HUDEP-2 (cell line): ENCODE results near the gene PNKD.
"Not testable (repeated sequence)": the region's sequence is repeated elsewhere in the genome, so short reads cannot be mapped to it uniquely, and the experiment has no call there.

Experiments
- DNase-seq, 76 experiments: peaks; one replicate each; lab custom pipeline; 2025; ENCODE audit not compliant: unreplicated experiment in 76 of 76; lab: John Stamatoyannopoulos, UW

Gene PNKD

DNA sequence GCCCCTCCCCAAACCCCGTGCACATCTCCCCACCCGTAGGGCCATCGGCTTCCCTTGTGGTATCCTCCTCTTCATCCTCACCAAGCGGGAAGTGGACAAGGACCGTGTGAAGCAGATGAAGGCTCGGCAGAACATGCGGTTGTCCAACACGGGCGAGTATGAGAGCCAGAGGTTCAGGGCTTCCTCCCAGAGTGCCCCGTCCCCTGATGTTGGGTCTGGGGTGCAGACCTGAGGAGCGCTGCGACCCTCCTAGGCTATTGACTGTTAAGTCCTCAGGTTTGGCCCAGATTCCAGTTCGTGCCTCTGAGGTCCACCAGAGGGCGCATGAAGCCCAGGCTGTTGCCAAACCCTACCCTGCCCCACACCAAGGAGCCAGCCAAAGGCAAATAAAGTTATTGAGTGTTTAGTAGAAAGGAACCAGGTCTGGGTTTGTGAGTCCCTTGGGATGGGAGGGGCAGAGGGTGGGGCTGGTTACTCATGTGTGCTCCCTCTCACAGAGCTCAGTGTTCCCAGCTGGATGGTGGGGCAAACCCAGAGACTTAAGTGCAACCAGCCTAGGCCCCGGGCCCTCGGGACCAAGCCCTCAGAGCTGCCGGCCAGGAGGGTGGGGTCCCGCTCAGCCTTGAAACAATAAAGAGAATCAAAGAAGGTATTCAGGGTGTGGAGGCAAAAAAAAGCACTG, 2.4 kb downstream of the PNKD start:
- peak in 74 of 76 experiments; percentile 26 to 93 (median 78) for DNase-seq

DNA sequence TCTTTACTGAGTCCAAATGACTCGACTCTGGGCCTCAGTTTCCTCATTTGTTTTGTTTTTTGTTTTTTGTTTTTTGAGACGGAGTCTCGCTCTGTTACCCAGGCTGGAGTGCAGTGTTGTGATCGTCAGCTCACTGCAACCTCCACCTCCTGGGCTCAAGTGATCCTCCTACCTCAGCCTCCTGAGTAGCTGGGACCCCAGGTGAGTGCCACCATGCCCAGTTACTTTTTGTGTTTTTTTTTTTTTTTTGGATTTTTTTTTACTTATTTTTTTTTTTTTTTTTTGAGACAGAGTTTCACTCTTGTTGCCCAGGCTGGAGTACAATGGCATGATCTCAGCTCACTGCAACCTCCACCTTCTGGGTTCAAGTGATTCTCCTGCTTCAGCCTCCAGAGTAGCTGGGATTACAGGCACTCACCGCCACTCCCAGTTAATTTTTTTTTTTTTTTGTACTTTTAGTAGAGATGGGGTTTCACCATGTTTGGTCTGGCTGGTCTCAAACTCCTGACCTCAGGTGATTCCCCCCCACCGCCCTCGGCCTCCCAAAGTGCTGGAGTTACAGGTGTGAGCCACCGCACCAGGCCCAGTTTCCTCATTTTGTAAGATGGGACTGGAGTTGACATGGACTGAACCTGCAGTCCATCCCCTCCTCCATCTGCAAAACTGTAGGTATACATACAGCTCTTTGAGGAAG, 3.0 kb downstream of the PNKD start:
- not testable (repeated sequence) for DNase-seq

DNA sequence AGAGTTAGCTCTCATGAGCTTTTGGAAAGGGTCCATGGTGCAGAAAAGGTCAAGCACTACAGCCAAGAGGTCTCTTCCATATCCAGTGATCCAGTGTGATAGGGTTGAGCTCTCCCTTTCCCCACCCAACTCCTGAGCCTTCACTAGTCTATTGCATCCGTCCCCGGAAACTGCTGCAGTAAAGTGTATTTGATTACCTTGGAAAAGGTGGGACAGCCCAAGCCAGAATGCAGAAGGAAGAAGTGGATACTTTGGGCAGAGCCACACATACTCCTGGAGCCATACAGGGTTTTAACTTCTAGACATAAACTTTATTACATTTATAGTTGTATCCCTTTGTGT, 3.6 kb downstream of the PNKD start:
- DNase-seq: no peak

DNA sequence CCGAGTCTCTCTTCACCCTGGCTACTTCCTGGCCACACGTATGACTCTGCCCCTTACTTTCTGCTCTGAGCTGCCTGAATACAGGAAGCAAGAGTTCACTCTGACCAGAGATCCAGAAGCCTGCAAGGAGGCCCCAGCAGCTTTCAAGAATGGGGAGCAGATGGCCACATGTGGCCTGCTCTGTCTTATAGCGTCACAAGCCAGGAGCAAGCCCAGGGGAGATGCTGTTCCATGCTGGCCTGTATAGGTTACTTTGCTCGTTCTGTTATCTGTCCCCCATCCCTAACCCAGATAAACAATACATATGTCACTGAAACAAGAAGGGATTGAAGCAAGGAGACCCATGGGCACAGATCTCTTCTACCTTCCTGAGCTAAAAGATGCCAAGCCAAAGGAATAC, 4.3 kb downstream of the PNKD start:
- no peak for DNase-seq

DNA sequence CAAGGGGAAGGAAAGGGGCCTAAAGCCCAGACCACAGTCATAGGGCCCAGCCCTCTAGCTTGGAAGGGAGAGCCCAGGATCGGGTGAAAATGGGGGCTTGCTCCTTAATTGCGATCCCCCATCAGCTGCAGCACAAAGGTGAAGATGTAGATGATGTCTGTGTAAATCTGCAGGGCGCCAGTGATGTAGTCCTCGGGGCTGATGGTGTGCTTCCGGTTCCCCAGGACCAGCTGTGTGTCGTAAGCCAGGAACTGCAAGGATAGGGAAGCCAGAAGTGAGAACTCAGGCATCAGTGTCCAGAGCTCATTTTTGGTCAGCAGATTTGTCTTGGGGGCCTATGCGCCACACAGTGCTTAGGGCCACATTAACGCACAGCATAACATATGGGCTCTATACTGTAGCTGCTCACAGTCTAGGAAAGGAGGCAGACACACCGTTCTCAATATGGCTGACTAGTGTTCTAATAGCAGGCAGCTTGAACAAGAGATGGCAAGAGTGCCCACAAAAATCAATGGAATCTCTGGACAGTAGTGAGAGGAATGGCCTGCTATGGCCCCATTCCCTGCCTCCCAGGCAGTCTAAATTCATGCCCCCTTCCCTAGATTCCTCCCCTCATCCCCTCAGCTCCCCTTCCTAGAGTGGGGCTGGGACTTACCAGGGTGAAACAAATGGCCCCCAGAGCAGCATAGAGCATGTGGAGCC, 5.2 kb downstream of the PNKD start:
- DNase-seq: no peak

DNA sequence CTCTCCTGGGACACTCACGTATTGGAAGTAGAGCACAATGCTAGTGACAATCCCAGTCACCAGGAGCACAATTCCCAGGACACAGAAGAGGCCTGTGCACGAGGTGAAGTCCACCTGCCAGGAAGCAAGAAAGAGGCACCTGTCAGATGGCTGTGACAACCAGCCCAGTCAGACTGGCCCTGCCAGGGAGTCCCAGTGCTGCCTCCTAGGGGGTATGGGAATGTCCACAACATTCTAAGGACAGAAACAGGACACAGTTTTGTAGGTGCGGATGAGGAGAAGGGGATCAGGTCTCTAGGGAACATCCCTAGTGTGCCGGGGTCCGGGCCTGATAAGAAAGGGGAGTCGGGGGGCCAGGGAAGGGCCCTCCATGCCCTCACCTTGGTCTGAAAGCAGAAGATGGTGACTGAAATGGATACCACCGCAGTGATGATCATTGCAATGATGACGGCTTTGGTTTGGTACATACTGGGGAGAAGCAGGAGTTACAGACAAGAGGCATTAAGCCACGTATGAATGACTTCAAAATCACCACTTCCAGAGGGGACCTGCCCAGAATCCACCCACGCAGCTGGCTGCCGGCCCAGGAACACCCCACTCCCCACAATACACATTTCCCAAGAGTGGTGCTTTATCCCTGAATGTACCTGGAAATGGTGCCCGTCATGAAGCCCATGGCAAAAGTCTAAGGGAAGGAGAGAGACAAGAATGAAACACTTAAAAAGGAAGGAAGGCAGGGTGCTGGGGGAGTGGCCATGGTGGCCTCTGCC, 6.9 kb downstream of the PNKD start:
- no peak for DNase-seq

DNA sequence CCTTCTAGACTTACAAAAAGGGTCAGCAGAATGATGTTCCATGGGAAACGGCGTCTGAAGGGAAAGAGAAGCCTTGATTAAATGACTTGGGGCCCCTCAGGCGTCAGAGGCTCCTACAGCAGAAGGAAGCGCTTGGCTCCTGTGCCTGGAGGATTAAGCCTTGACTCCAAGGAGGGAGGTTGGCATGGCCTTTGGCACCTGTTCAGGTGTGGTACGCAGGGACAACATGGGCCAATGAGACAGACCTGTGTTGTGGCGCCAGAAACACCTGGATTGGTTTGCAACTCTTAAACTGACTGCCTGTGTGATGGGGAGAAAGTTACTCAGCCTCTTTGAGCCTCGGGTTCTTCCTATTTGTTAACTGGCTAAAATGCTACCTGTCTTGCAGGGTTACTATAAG, 7.6 kb downstream of the PNKD start:
- no peak for DNase-seq

DNA sequence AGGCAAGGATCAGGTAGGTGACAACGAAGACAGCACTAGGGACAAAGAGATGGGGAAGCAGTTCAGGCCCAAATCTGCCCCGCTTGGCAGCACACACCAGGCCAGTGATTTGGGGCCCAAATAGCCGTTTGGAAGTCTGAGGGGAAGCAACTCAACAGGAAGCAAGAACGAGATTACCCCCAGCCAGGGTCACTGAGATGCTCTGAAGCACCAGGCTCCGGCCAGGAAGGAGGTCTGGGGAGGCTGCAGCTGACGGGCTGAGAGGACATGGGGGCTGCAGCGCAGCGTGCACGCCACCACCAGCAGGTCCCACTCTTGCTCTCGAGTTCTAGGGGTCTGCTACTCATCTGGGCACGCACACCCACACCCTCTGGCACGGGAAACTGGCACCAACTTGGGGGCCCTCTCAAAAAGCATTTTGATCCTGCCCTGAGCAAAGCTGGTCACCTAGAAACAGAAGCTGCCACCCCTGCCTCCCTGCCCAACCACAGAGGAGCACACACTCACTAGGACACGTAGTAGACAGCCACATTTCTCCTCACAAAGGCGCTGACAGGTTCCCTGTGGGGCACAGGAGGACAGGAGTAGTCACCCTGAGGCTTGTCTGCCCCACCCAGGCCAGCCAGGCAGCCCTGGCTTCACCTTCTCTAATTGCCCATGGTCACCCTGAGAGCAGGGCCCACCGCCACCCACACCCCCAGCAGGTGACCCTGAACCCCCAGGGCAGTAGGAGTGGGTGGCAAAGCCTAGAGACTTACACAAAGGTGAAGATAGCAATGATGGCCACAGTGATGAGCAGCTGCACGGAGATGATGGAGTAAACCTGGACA, 8.4 kb downstream of the PNKD start:
- DNase-seq: no peak

DNA sequence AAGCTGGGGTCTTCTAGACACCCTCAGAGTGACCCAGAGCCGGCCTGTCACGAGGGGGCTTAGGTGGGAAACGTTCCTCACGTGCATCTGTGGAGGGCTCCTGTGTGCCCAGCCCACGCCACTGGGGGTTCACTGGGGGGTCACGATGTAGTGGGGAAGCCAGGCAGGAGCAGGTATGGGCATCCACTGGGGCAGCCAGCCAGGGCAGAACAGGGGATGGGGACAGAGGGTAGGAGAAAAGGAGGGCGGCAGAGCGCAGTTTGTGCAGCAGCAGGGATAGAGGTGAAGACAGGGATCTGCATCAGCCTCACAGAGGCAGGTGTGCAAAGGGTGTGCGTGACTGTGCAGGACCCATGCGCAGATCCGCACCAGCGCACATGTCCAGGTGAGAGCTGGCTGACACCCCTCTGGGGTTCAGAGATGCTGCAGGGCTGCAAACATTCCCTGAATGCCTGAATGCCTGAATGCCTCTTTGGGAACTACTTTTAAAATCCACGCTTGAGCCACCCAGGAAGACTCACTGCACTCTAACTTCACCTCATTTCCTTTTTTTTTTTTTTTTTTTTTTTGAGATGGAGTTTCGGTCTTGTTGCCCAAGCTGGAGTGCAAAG, 10.0 kb downstream of the PNKD start:
- no peak for DNase-seq

DNA sequence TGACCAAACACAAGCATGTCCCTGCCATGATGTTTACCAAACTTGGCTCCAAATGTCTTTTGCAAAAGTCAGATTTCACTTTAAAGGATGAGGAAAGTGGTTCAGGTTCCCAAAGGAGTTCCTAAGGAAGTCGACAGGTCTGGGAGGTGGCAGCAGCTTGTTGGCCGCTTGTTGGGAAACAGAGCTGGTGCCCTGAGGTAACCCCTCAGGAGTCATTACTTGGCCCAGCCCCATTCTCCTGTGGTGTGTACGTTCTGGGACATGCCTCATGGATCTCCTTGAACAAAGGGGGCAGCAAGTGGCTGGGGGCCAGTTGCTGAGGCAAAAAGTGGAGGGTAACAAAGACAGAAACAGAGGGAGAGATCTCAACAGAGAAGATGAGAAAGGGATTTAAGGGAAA, 11.1 kb downstream of the PNKD start:
- no peak for DNase-seq

DNA sequence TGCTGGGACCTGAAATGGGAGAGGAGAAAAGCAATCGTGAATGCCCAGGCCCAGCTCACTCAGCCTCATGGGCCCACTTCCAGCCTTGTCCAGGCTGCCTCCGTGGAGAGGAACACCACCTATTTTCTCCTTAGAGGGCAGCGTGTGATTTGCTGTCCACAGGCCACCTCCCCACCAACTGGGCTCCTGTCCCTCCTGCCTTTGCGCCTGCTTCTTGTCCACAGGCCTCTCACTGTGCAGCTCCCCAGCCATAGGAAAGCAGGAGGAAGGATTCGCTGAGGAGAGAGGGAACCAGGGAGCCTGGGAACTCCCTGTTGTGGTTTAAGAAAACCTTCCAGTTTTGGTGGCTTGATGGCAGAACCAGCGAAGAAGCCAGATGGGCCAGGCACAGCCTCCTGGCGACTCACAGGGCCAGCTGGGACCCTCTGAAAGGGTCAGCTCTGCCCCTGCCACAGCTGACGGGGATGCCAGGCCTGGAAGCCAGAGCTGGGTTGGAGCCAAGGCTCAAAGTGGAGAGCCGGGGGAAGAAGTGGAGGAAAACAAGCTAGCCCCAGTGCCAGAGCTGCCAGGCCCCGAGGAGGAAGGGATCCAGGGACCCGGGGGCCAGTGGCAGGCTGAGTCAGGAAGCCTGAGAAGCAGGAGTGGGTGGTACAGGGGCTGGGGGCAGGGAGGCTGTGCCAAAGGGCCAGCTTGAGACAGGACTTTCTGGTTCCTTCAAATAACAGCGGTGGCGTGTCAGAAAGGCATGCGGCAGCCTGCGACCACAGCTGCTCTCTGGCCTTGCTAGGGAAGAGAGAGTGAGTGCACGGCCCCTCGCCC, 12.1 kb downstream of the PNKD start:
- DNase-seq: no peak

DNA sequence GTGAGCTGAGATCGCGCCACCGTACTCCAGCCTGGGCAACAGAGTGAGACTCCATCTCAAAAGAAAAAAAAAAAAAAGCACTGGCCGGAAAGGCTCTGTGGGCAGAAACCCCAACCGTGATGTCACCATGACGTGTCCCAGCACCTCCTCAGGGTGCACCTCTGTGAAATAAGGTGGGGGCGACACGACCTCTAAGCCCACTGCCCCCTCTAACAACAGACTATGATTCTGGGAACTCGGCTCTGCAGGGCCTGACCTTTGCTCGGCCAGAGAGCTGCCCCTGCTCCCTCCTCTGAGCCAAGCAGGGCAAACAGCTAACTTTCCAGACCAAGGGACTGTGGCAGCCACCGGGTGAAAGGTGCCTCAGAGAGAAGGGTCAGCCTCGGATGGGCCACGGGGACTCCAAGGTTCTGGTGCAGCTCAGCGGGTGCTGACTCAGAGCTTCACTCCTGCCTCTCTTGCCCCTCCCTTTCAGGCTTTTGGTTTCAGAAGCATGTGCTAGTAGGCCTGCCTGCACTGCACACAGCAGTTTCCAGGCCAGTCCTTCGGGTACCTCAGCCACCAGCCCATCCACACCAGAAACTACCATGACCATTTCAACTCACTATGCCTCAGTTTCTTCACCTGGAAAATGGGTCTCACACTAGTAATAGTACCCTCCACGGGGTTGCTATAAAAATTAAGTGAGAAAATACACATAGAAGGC, 13.9 kb downstream of the PNKD start:
- DNase-seq: peak in 69 of 76 experiments; percentile 12 to 80 (median 54)

DNA sequence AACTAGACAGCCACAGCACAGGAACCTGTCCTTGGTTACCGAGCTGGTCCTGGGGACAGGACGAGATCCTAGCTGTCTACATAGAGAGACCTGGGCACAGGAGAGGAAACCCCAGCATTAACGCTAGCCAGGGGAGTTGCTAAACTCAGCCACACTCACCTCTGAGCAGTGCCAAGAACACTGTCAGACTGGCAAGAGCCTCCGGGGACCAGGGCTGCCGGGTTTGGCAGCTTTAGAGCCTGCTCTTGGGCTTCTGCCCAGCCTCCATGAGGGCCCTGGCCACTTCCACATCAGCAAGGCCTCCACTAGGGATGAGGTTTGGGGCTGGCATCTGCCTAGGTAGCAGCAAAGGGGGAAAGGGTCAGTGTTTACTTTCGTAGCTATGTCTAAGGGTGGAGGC, 15.3 kb downstream of the PNKD start:
- peak in 14 of 76 experiments; percentile 8 to 38 (median 24) for DNase-seq

DNA sequence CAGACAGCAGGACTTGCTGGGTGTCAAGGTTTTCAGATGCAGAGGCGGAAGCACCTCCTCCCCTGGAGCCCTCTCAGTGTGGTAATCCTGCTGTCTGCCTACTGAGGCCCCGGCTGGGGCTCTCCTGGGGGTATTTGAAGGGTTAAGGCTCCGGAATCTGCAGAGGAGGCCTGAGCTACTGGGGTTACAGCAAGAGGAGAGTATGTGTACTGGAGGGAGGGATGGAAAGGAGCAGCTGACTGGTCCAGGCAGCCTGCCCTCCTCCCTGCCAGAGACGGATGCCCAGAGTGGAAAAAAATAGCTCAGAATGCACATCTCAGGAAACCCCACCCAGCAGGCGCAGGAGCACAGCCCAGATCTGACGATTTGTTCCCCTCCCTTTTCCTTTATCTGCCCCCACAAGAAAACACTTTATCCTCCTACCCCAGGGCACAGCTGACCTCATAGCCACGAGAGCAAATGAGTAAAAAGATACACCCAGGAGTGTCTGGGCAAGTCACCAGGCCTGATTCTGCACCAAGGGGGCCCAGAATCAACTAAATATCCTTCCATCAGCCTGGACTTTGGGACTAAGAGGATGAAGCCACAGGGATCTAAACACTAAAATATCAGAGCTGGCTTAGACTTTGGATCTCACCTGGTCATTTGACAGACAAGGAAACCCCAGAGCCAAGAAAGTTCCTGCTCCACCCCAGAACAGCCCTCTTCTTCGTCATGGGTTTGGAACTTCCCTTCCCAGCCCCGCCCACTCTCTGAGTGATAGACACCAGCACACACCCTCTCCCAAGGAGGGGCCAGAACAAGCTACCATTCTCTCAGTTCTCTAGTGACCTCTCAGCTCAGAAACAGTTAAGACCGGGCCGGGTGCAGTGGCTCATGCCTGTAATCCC, 16.5 kb downstream of the PNKD start:
- DNase-seq: peak in 75 of 76 experiments; percentile 55 to 98 (median 93)

DNA sequence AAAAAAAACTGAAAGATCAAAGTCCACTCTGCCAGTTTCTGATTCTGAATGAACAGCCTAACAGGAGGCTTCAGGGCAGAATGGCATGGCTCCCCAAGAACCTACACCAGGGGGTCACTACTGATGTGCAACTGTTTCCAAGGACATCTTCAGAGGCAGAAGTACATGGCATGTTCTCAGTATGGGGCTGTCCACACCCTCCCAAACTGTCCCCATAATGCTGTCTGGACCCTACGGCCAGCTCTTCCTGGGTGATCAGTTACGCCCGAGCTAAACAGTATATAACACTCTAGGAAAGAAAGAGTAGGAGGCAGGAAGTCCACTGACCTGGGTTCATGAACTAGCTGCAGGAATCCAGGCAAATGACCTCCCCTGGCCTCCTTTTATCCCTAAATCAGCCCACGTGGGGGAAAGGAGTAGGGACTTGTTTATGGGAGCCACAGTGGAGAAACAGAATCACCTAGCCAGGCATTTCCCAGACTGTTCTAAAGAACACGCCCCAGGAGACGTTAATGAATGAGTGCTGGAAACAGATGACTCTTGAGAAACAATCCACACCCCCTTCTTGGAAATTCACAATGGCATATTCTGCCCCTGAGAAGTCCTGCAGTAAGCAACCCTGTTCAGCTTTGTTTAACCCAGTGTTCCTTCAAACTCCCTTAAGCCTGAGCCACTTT, 19.5 kb downstream of the PNKD start:
- peak in 22 of 76 experiments; percentile 7 to 57 (median 38) for DNase-seq

DNA sequence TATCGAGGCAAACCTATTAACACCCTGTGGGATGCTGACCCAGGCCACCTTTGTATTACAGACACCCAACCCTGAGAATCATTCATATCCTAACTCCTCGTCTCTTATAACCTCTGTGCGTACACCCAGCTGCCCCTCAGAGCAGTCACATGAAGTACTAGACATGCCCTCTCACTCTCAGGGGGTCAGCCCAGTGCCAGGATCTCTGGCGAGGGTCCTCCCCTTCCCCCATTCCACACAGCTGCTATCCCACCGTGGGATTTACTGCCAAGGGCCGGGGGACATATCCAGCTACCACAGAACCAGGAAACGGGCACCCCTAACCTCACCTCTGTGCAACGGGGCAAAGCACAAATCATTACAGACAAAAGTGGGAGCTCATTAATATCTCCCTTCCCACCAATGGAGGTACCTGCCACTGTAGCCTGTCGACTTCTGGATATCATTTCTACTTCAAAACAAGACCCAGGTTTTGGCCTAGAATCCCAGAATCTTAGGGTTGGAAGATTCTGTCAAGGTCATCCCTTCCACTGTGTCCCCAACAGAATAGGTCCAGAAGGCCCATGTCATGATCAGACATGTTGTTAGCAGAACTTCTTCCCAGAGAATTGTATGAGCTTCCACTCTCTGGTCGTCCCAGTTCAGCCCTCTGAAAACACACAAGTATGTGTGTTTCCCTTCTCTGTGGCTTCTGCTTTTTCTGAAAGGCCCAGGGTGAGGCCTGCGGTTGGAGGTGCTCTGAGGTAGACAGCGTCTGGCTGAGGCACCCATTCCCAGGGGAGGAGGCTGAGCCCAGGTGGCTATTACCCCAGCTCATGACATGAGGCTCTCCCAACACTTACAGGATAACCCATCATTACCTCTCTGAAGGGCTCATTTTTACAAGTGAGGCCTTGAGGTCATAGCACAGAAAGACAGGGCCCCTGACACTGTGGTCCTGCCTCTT, 20.3 kb downstream of the PNKD start:
- peak in 11 of 76 experiments; percentile 12 to 53 (median 20) for DNase-seq
